ENCODE data around the gene NXPH4.

NXPH4 gene

DNA sequence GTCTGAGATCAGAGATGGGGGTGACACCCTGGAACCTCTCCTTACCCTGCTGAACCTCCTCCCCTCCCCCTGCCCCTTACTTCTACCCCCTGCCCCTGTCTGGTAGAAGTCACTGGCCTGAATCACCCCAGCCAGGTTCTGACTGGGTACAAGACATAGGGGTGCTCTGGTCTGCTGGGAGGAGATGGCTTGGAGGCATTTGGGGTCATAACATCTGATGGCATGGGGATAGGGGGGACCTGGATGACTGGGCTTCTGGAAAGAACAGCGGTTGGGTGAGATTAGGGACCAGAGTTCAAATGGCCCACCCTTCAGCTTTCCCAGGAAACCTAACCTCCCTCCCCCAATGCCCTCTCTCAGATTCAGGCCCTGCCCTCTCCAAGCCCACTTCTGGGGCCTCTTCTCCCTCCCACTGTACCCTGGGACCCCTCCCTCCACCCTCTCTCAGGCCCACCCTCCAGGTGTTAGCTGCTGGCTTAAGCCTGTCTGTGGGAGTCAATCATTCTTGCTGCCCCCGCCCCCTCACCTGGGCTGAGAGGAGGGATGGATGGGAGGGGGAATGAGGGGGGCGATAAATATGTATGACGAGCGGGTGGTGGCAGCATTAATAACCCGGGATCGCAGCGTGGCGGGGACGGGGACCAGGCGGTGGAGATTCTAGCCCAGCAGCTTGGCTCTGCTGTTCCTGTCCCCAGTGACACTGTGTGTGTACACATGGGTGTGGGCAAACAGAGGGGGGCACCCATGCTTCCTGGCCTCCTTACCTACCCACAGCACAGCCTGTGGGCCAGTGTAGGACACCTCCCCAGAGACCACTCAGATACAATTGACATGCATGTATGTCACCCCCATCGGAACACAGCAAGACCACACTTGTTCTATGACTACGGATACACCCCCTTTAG, 5.9 kb downstream of the NXPH4 start:
- Histone ChIP-seq H3K36me3 (ENCODE audit: insufficient read depth, low read length) (no peaks in the 10 kb centered on the region), H3K4me3 (ENCODE audit: low read depth in 1 of 2, low read length in 2 of 2) (no peak overlapping the region), H3K27ac (ENCODE audit: low read depth, low read length) (no peak overlapping the region), H3K9ac (ENCODE audit: low read length) (no peak overlapping the region), H3K9me3 (ENCODE audit: low read length) (no peaks in the 10 kb centered on the region), H3K4me1 (ENCODE audit: insufficient read depth, low read length) (peaks cover 1% of the 10 kb centered on the region), H3K27me3 (ENCODE audit: control insufficient read depth in 1 of 2, insufficient read depth in 2 of 2, low read length in 2 of 2) (peaks cover 84 to 93% of the 10 kb centered on the region in 2 donors)

DNA sequence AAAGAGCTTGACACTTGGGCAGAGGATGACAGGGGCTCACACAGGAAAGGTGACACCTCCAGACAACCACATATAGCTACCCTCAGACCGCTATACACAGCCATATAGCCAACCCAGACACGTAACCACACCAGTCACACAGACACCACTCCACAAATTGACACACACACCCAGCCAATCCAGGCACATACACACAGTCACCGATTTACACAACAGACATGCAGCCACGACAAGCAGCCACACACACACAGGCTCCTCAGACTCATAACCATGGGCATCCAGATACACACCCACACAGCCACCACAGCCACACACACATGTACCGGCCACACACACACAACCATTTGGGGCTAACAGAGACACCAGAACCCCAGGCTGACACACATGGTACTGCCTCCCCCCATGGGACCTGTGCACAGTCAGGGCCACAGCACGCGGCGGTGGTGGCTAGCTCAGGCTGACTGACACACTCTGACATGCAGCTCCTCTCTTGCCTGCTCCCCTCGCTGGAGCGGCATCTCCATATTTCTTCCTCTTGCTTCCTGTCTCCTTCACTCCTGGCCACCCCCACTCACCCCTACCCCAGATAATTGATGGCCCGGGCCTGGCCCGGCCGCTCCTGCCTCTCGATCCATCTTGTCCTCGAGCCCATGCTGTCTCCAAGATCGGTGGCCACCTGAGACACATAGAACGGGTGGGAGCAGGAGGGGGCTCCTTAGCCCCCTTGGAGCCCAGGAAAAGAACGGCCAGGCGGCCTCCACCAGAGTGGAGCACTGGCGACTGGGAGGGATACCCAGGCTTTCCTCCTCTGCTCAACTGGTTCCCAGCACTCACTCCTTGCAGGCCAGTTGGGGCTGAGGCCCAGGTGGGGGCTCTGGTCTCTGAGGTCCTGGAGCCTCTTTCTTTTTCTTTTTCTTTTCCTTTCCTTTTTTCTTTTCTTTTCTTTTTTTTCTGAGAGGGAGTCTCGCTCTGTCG, 6.9 kb downstream of the NXPH4 start:
- no peak overlapping the region for H3K27ac ChIP-seq (ENCODE audit: low read depth, low read length)
- H3K27me3 ChIP-seq (ENCODE audit: control insufficient read depth in 1 of 2, insufficient read depth in 2 of 2, low read length in 2 of 2): peaks cover 74 to 84% of the 10 kb centered on the region in 2 donors
- H3K4me3 ChIP-seq (ENCODE audit: low read depth in 1 of 2, low read length in 2 of 2): no peak overlapping the region
- H3K4me1 ChIP-seq (ENCODE audit: insufficient read depth, low read length): no peaks in the 10 kb centered on the region
- no peak overlapping the region for H3K9ac ChIP-seq (ENCODE audit: low read length)
- H3K36me3 ChIP-seq (ENCODE audit: insufficient read depth, low read length): no peaks in the 10 kb centered on the region
- no peaks in the 10 kb centered on the region for H3K9me3 ChIP-seq (ENCODE audit: low read length)

DNA sequence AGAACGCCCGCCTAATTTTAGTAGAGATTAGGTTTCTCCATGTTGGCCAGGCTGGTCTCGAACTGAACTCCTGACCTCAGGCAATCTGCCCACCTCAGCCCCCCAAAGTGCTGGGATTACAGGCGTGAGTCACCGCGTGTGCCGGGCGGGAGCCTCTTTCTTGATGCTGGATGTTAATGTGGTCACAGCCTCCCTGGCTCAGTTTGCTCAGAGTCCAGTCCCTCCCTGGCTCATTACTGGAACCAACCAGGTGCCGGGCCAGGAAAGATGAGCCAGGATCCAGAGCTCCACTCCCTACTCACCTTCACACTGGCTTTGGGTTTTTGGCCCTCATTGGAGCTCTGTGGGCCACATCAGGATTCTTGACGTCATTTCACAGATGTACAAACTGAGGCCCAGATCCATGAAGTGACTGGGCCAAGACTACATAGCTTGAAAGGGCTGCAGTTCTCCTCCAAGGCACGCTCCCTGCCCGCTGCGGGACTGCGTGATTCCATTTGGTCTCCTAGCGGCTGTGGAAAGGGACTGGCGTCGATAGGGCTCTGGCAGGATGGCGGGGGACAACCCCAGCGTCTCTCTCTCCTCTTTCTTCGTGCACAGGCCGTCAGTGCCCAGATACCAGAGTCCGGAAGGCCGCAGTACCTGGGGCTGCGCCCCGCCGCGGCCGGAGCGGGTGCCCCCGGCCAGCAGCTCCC, 7.8 kb downstream of the NXPH4 start:
- no peaks in the 10 kb centered on the region for H3K9me3 ChIP-seq (ENCODE audit: low read length)
- no peaks in the 10 kb centered on the region for H3K36me3 ChIP-seq (ENCODE audit: insufficient read depth, low read length)
- H3K9ac ChIP-seq (ENCODE audit: low read length): no peak overlapping the region
- H3K4me1 ChIP-seq (ENCODE audit: insufficient read depth, low read length): peaks cover 5% of the 10 kb centered on the region
- no peak overlapping the region for H3K4me3 ChIP-seq (ENCODE audit: low read depth in 1 of 2, low read length in 2 of 2)
- H3K27me3 ChIP-seq (ENCODE audit: control insufficient read depth in 1 of 2, insufficient read depth in 2 of 2, low read length in 2 of 2): peaks cover 67 to 75% of the 10 kb centered on the region in 2 donors
- no peak overlapping the region for H3K27ac ChIP-seq (ENCODE audit: low read depth, low read length)

DNA sequence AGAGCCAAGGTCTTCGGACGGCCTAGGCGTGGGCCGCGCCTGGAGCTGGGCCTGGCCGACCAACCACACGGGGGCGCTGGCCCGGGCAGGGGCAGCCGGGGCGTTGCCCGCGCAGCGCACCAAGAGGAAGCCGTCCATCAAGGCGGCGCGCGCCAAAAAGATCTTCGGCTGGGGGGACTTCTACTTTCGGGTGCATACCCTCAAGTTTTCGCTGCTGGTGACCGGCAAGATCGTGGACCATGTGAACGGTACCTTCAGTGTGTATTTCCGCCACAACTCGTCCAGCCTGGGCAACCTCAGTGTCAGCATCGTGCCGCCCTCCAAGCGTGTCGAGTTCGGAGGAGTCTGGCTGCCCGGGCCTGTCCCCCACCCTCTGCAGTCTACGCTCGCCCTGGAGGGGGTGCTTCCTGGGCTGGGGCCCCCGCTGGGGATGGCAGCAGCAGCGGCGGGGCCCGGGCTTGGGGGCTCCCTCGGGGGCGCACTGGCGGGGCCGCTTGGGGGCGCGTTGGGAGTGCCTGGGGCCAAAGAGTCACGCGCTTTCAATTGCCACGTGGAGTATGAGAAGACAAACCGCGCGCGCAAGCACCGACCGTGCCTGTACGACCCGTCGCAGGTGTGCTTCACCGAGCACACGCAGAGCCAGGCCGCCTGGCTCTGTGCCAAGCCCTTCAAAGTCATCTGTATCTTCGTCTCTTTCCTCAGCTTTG, 8.5 kb downstream of the NXPH4 start:
- Histone ChIP-seq H3K9ac (ENCODE audit: low read length) (no peak overlapping the region), H3K27ac (ENCODE audit: low read depth, low read length) (no peak overlapping the region), H3K36me3 (ENCODE audit: insufficient read depth, low read length) (no peaks in the 10 kb centered on the region), H3K27me3 (ENCODE audit: control insufficient read depth in 1 of 2, insufficient read depth in 2 of 2, low read length in 2 of 2) (peaks cover 61 to 68% of the 10 kb centered on the region in 2 donors), H3K9me3 (ENCODE audit: low read length) (no peaks in the 10 kb centered on the region), H3K4me1 (ENCODE audit: insufficient read depth, low read length) (peaks cover 7% of the 10 kb centered on the region), H3K4me3 (ENCODE audit: low read depth in 1 of 2, low read length in 2 of 2) (no peak overlapping the region)

DNA sequence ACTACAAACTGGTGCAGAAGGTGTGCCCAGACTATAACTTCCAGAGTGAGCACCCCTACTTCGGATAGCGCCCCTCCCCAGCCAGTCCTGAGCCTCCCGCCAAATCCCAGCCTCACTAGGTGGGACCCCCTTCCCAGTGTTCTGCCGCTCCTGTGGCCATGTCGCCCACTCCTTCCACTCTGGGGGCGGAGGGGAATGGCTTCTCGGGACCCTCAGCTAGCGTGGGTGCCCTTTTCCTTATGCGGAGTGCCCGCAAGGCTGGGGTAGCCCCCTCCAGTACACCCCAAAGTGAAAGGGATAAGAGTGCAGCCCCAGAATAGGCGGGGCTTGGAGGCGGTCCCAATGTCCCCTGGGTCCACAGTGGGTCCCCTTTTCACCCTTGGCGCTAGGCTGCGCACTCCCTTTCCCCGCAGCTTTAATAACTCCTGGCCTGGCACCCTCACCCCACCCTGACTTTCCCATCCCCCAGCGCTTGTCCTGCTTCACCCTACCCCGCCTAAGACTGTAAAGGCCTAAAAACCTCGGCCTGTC, 9.2 kb downstream of the NXPH4 start:
- no peak overlapping the region for H3K4me3 ChIP-seq (ENCODE audit: low read depth in 1 of 2, low read length in 2 of 2)
- H3K27me3 ChIP-seq (ENCODE audit: control insufficient read depth in 1 of 2, insufficient read depth in 2 of 2, low read length in 2 of 2): peaks cover 57 to 62% of the 10 kb centered on the region in 2 donors
- peaks cover 13% of the 10 kb centered on the region for H3K4me1 ChIP-seq (ENCODE audit: insufficient read depth, low read length)

DNA sequence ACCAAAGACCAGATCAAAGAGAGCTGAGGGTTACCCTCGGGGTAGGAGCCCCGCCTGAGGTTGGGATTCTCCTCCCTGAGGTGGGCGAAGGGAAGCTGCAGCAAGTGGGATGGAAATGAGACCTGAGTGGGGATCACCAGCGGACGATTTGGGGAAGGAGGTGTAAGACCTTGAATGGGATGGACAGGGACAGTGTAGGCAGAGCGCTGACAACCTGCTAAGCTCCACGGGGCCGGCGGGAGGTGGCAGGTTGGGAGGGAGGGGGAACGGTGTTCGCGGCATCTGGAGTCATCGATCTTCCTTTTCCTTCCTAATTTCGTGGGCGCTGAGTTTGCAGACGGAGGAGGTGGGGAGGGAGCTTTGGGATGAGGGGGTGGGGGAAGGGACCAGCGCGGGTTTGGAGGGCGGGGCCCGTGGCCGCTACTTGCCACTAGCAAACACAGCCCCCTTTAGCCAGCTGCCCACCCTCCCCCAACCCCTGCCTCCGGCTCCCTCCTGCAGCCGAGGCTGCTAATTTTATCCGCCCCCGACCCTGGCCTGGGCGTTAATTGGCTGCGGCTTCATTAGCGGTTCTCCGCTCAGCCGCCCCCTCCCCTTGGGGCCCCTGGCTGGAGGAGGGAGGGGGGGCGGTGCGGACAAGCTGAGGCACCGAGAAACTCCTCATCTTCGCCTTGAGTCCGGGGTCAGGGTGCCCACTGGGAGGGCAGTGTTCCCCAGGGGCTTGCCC, 10.2 kb downstream of the NXPH4 start:
- no peak overlapping the region for H3K4me3 ChIP-seq (ENCODE audit: low read depth in 1 of 2, low read length in 2 of 2)
- H3K27me3 ChIP-seq (ENCODE audit: control insufficient read depth in 1 of 2, insufficient read depth in 2 of 2, low read length in 2 of 2): peaks cover 47 to 52% of the 10 kb centered on the region in 2 donors
- peaks cover 14% of the 10 kb centered on the region for H3K4me1 ChIP-seq (ENCODE audit: insufficient read depth, low read length)
- H3K27ac ChIP-seq (ENCODE audit: low read depth, low read length): no peak overlapping the region
- no peaks in the 10 kb centered on the region for H3K9me3 ChIP-seq (ENCODE audit: low read length)
- H3K36me3 ChIP-seq (ENCODE audit: insufficient read depth, low read length): peaks cover 6% of the 10 kb centered on the region
- H3K9ac ChIP-seq (ENCODE audit: low read length): no peak overlapping the region

More for the DNA sequence above, 9.2 kb downstream of the NXPH4 start:
- Histone ChIP-seq H3K9me3 (ENCODE audit: low read length) (no peaks in the 10 kb centered on the region), H3K27ac (ENCODE audit: low read depth, low read length) (no peak overlapping the region), H3K36me3 (ENCODE audit: insufficient read depth, low read length) (no peaks in the 10 kb centered on the region), H3K9ac (ENCODE audit: low read length) (no peak overlapping the region)

DNA sequence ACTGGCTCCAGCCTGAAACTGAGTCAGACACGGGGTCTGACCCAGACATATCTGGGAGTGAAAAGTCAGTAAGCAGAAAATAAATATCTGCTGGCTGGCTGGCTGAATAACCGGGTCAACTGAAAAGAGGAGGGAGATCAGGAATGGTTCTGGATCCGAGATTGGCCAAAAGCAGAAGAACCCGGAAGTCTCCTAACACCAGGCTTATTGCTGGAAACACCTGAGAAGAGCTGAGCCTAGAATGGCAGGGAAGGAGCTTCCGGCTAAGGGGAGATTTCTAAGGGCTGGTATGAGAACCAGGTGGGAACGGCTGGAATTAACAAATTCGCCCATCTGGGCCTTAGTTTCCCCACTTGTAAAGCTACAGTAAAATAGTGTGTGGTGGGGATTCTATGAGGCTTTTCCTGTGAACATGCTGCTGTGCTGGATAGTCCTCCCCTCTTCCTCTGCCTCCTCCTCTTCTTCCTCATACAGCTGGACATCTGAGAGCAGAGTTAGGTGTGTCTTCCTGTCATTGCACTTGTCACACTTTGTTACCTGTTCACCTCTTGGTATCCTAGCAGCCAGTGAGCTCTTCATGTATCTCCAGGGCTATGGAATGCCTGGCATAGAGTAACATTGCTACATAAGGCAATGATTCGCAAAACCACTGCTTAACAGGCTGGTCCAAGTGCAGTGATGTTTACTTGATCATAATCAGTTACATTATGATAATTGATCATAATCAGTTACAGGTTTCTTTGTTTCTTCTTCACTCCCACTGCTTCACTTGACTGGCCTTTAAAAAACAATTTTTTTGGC, 10.9 kb downstream of the NXPH4 start:
- Histone ChIP-seq H3K27me3 (ENCODE audit: control insufficient read depth in 1 of 2, insufficient read depth in 2 of 2, low read length in 2 of 2) (peaks cover 41 to 44% of the 10 kb centered on the region in 2 donors), H3K27ac (ENCODE audit: low read depth, low read length) (no peak overlapping the region), H3K9ac (ENCODE audit: low read length) (no peak overlapping the region), H3K9me3 (ENCODE audit: low read length) (no peaks in the 10 kb centered on the region), H3K36me3 (ENCODE audit: insufficient read depth, low read length) (peaks cover 13% of the 10 kb centered on the region), H3K4me3 (ENCODE audit: low read depth in 1 of 2, low read length in 2 of 2) (no peak overlapping the region), H3K4me1 (ENCODE audit: insufficient read depth, low read length) (peaks cover 14% of the 10 kb centered on the region)

GRCh38 chr12:57229046-57229633, 12.5 kb downstream of the NXPH4 start:
- Histone ChIP-seq H3K4me3 (ENCODE audit: low read depth in 1 of 2, low read length in 2 of 2) (peak overlapping the region in 1 of 2 donors; percentile 73), H3K36me3 (ENCODE audit: insufficient read depth, low read length) (peaks cover 29% of the 10 kb centered on the region), H3K27me3 (ENCODE audit: control insufficient read depth in 1 of 2, insufficient read depth in 2 of 2, low read length in 2 of 2) (peaks cover 25 to 30% of the 10 kb centered on the region in 2 donors), H3K9me3 (ENCODE audit: low read length) (no peaks in the 10 kb centered on the region), H3K4me1 (ENCODE audit: insufficient read depth, low read length) (peaks cover 14% of the 10 kb centered on the region), H3K9ac (ENCODE audit: low read length) (peak overlapping the region; percentile 18), H3K27ac (ENCODE audit: low read depth, low read length) (no peak overlapping the region)

DNA sequence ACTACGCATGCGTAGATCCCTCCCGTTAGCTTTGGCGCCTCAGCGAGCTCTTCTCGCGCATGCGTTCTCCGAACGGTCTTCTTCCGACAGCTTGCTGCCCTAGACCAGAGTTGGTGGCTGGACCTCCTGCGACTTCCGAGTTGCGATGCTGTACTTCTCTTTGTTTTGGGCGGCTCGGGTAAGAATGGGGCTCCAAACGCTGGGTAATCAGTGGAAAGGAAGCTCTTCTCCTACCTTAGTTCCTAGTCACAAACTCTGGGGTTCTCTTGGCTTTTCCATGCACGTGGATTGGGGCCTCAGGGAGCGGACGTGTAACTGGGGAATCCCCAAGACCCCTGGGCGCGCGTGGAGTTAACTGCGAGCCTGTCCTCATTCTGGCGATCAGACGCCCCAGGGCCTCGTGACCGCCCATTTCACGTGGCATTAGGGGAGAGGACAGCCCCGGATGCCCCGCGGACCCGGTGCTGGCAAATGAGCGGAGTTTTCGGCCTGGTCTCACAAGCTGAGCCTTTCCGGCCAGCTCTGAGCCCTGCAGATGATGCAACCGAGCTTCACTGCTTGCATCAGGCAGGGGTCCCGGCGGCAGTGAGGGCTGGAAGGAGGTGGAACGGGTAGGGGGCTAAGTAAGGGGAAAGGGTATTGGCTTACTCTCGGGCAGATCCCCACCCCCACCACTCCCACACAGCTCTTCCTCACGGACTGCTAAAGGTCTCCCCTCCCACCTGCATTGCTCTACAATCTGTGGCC, 13.2 kb downstream of the NXPH4 start, which contains the start of gene SHMT2:
Gene SHMT2 (plus strand): TSS at position 78 of the 747 bp plus-strand sequence. CDS start 68 bp downstream, at position 146.
- peaks cover 14% of the 10 kb centered on the region for H3K4me1 ChIP-seq (ENCODE audit: insufficient read depth, low read length)
- peak within 1 kb of the TSS; percentile 73 for H3K27ac ChIP-seq (ENCODE audit: low read depth, low read length)
- H3K9ac ChIP-seq (ENCODE audit: low read length): peak within 1 kb of the TSS; percentile 18
- H3K27me3 ChIP-seq (ENCODE audit: control insufficient read depth in 1 of 2, insufficient read depth in 2 of 2, low read length in 2 of 2): peaks cover 18 to 24% of the 10 kb centered on the region in 2 donors
- H3K36me3 ChIP-seq (ENCODE audit: insufficient read depth, low read length): peaks cover 31% of the 10 kb centered on the region
- no peaks in the 10 kb centered on the region for H3K9me3 ChIP-seq (ENCODE audit: low read length)
- peak within 1 kb of the TSS; percentile 71 to 73 for H3K4me3 ChIP-seq (ENCODE audit: low read depth in 1 of 2, low read length in 2 of 2)

Measured in muscle layer of colon (tissue), 2 donors.